HG03135 (cell line): Measurements from ENCODE around the gene NPM1.
"Not testable (repeated sequence)": the region's sequence is repeated elsewhere in the genome, so short reads cannot be mapped to it uniquely, and the experiment has no call there.

Experiments used
- ATAC-seq: cut with Tn5 transposase; IDR thresholded peaks from one replicate; pipeline ENCODE4 v1.9.1; 2021; ENCODE audit warnings: mild to moderate bottlenecking, moderate library complexity; ENCODE audit not compliant: unreplicated experiment

The NPM1 gene

DNA sequence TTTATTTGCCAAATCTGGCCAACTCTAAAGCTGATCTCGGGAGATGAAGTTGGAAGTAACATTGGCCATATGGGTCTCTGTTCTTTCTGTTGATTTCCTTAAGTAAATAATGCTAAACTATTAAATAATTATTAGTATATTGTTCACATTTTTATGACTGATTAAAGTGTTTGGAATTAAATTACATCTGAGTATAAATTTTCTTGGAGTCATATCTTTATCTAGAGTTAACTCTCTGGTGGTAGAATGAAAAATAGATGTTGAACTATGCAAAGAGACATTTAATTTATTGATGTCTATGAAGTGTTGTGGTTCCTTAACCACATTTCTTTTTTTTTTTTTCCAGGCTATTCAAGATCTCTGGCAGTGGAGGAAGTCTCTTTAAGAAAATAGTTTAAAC is 22.5 kb downstream of the NPM1 start:
- ATAC-seq, result no peak

DNA sequence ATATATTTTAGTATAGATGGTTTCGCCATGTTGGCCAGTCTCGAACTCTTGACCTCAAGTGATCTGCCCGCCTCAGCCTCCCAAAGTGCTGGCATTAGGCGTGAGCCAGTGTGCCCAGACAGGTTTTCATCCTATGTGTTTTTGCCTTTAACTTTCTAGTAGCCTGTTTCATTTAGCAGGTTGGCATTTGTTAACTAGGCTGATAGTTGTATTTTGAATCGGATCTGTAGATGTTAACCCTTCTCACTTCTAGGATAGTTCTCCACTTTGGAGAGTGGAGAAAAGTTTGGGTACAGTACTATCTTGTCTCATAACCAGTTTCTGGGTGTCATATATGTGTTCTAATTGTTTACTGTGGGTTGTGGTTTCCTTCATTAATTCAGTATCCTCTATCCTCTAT is 24.5 kb downstream of the NPM1 start:
- no peak for ATAC-seq

DNA sequence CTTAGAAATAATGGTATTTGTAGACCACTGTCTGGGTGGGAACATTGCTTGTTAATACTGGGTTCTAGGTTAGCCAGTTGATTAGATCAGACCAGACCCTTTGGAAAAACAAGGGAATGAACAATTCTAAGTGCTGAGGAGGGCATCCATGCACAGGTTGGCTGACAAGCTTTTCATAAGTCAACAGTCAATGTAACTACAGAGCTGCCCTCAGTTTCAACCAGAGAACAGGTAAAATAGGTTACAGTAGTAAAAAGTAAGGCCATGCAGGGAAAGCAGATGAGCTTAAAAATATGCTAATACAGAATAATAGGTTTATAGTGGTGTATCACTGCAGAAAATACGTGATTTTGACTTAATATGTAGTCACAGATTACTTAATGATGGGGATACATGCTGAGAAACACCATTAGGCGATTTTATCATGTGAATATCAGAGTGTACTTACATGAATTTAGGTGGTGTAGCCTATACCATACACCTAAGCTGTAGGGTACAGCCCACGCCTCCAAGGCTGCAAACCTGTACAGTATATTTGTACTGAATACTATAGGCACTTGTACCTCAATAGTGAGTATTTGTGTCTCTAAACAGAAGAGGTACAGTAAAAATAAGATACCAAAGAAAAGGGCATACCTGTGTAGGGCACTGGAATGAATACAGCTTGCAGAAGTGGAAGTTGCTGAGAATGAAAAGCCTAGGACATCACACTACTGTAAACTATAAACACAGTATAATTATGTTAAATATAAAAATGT is 25.7 kb downstream of the NPM1 start:
- no peak for ATAC-seq

DNA sequence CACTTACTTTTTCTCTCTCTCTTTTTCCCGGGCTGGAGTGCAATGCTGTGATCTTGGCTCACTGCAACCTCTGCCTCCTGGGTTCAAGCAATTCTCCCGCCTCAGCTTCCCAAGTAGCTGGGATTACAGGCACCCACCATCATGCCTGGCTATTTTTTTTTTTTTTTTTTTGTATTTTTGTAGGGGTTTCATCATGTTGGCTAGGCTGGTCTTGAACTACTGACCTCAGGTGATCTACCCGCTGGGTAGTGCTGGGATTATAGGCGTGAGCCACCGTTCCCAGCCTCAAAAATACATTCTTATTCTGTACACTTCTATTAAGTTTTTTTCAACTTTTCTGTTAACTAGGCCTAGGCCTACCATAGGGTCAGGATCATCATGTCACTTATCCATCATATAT is 26.3 kb downstream of the NPM1 start:
- ATAC-seq, result not testable (repeated sequence)

DNA sequence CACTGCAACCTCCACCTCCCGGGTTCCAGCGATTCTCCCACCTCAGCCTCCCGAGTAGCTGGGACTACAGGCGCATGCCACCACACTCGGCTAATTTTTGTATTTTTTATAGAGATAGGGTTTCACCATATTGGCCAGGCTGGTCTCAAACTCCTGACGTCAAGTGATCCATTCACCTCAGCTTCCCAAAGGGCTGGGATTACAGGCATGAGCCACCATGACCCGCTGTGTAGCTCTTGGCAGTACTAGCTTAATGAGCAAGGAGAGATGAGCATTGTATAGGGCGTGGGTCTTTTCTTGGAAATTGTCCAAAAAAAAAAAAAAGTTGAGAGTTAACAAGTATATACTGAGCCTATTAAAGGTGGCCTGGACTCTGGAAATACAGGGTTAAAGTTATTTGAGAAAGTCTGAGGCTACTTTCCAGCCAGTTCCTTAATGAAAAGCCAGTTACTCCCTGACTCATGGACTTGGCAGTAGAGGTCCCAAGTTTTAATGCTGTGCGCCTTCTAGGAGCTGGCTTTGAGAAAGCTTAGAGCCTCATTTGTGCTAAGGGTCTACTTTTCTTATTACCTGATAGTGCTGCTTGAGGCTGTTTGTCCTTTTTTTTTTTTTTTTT is 27.6 kb downstream of the NPM1 start:
- no peak for ATAC-seq

DNA sequence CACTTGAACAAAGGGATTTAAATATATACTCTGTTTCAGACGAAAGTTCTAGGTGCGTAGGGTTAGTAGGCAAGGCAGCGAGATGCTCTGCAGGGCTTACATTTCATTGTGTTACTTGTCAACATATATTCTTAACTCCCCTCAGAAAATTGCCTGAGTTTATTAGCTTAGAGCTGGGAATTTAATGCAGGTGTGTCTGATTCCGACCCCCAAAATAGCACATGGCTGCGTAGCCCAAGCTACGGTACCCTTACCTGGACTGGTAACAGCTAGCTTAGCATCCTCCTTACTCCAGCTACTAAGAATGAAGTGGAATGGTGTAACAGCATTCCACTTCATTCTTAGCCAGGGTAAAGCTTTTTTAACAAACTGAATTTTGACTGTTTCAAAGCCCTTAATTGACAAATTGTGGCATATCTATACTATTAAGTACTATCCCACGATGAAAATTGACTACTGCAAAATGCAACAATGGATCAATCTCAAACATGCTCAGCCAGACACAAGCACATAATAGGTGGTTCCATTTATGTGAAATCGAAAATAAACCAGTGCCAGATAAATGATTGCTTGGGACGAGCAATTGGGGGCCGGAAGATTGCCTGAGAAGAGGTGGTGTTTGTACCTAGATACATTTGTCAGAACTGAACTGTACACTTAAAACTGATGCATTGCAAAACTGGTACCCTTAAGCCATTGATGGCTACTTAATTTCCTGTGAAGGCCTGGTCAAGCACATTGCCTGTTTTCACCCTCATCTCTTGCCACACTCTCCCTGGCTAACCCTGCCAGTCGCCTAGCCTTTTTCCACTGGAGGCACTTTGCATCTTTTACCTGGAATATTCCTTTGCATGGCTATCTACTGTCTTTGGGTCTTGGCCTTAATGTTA is 28.8 kb downstream of the NPM1 start:
- no peak for ATAC-seq

DNA sequence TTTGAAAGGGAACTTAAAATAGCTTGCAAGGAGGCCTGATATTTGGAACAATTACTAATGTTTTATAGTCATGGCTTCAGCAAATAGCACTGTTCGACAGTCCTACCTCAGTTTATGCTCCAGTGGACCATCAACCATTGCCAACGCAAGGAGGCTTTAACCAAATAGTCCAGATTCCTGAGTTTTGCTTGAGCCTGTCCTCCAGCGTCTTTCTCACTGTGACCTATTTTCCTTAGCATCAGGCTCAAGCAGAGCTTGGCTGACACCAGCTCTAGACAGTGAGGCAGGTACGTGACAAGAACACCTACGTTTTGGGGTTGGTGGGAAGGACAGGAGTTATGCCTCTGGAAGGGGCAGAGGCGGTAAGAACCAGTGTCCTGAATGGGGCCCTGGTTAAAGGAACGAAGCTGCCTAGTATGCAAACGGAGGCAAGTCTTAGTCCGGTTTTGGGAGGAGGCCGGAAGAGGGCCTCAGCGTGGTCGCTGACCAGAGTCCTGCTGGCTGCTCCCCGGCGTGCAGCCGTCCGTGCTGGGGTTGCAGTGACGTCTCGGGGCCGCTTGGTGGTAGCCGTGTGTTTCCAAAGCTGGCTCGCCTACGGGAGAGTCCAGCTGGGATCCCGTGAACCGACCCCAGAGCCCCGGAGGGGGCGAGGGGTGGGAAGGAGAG is 30.8 kb downstream of the NPM1 start:
- peak; percentile 74 for ATAC-seq

DNA sequence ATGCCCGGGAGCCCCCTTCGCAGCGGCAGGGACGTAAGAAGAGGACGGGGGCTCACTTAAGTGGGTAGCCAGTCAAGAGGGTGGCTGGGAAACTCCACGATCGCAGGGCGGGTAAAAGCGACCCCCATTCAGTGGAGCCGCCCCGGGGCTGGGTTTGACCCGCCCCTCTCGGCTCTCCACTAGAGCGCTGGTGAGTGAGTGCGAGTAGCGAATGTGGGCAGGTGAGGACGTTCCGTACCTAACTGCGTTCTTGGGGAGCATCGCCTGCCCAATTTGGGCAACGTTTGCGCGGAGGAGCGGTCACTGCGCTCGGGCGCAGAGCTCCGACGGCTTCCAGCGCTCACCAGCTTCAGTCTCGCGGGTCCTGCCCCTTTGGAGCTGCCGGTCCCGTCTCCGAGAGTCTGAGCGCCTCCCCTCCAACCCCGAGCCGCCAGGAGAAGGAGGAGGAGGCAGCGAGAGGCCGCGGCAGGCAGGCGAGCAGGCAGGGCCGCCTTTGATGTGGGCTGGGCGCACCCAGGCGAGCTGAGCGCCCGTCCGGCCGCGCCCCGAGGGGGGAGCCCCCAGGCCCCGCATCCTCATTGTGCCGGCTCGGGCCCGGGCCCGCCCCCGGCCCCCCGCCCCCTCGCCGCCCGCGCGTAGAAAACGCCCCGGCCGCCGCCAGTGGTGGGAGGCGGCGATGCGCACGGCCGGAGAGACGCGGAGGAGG is 31.5 kb downstream of the NPM1 start, which contains the start of gene FGF18:
TSS of gene FGF18 (plus strand) at position 666 of the 706 bp plus-strand sequence. CDS start 553 bp downstream, outside the sequence.
- no peak for ATAC-seq

DNA sequence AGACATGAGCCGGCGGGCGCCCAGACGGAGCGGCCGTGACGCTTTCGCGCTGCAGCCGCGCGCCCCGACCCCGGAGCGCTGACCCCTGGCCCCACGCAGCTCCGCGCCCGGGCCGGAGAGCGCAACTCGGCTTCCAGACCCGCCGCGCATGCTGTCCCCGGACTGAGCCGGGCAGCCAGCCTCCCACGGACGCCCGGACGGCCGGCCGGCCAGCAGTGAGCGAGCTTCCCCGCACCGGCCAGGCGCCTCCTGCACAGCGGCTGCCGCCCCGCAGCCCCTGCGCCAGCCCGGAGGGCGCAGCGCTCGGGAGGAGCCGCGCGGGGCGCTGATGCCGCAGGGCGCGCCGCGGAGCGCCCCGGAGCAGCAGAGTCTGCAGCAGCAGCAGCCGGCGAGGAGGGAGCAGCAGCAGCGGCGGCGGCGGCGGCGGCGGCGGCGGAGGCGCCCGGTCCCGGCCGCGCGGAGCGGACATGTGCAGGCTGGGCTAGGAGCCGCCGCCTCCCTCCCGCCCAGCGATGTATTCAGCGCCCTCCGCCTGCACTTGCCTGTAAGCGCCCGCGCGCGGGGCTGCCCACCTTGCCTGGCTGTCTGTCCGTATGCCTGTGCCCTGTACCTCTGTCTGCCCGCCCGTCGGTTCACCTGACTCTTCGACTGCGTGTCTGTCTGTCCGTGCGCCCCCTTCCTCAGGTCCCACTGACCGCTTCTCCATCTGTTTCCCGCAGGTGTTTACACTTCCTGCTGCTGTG is 32.2 kb downstream of the NPM1 start:
- no peak for ATAC-seq

DNA sequence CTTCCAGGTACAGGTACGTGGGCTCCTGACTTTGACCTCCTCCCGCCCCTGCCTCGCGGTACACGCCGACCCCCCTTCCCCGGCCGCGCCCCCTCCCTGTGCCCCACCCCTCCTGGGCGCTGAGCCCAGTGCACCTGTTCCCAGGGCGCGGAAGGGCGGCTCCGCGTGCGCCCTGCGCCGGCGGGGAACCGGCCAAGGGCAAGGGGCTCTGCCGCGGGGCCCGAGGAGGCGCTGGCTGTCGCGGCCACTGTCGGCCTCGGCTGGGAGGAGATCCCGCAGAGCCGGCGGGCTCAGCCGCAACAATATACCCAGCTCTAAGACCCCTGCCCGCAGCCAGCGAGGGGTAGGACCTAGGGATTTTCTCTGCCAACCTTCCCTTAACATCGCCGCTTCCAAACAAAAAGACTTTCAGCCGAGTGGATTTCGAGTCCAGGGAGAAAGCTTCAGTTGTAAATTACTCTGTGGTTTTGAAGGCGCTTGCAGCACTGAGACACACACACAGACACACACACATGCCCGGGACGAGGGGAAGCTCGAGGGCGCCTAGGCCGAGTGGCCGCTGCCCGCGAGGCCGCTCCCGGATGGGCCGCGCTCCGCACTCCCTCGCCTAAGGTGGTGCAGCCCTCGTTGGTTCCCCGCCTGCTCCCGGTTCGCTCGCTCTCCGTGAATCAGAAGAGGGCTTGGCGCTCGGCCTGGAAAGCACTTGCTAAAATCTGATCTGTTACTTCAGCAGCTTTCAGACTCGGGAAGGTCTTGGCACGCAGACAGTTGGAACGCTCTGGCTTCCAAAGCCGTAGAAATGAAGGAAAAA is 33.0 kb downstream of the NPM1 start:
- ATAC-seq, result no peak

DNA sequence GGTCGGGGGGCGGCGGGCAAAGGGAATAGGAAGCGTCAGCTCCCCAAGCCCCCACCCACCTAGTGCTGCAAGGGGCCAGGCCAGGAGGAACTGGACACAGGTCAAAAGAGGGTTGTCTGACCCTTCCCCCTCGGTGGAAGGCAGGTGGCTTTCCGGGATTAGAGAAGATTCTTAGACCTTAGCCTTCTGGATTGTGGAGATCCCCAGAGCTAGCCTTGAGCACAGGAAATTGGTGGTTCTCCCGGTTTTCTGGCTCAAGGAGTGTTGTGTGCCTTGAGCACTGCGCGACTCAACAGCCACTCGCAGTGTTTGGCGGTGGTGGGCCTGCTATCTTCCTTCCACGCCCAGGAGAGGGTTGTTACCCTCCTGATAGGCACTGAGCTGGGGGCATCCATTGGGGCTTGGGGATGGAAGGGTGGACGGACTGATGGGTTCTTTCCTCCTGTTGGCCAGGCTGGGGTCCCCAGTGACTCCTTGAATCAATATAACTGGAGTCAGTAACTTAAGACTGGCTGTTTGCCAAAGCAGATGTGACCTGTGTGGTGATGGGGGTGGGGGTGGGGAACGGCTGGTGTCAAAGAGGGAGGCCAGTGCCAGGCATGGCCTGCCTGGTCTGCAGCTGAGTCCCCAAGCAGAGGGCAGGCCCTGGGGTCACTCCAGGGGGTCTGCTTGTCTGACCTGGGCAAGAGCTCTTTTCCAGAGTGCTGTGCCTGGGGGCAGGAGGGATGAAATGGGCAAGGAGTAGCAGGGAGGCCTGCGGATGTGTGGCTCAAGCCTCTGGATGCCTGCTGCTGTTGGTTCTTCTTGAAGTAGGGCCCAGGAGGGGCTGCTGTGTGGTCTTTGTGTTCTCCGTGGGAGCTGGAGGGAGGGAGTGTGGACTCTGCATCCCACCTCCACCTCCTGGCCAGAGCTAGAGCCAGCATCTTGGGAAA is 33.9 kb downstream of the NPM1 start:
- no peak for ATAC-seq

DNA sequence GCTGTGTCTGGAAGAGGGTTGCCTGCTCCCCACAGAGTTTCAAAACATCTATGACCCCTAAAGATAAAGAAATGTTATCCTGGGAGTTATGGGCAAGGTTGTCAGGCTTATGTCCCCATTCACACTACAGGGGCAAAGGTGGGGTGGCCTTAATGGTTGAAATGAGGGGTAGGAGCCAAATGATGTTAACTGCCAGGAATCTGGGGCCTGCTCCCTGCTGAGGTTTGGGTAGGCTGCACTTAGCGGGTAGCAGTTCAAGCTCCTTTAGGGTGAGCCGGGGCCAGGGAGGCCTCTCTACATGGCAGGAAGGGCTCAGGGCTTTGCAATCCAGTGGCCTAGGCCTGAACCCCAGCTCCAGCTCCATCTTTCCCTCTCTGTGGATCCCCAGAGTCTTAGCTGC is 34.8 kb downstream of the NPM1 start:
- ATAC-seq, result no peak

DNA sequence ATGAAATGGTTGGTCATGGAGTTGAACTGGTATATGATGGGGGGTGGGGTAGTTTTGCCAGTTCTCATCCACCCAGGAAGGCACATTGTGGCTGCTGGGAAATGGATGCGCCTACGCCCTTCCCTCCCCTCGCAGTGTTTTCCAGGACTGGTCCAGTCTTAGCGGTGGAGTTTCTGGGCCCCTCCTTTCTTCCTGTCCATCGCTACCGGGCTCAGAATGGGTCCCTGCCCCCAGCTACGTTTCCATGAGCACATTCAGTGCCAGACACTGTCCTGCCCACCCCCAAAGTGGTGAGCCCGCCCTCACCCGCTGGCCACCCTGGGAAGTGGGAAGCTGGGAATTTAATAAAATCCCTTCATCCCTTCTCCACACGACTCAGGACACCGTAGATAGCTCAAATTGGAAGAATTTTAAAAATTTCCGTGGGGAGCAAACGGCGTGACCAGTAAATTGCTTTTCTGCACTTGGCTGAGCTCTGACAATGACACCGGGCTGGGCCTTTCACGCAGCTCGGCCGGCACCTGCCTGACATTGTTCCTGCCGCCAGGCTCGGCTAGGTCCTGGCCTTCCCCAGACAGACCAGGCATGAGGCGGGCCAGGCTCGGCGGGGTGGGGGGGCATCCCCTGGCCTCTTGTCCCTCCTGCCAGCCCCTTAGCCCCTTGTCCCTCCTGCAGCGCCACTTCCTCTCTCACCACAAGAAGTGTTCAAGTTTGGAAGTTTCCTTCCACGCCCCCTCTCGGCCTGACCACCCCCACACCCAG is 35.4 kb downstream of the NPM1 start:
- no peak for ATAC-seq

DNA sequence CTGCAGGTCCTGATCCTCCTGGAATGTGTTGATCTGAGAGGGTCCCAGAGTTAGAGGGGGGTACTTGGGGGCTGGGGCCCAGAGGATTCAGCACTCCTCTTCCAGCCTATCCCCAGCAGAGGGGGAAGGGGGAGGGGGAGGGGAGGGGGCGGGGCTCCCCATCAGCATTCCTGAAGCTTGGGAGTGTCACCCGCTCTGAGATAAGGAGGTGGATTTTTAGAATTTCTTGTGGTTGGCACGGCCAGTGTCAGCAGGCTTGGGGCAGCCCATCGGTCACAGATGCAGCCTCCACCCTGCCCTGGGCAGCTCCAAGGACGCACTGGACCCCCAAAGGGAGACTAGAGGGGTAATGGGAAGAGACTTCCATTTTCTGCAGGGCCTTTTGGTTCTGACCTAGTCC is 37.1 kb downstream of the NPM1 start:
- no peak for ATAC-seq

DNA sequence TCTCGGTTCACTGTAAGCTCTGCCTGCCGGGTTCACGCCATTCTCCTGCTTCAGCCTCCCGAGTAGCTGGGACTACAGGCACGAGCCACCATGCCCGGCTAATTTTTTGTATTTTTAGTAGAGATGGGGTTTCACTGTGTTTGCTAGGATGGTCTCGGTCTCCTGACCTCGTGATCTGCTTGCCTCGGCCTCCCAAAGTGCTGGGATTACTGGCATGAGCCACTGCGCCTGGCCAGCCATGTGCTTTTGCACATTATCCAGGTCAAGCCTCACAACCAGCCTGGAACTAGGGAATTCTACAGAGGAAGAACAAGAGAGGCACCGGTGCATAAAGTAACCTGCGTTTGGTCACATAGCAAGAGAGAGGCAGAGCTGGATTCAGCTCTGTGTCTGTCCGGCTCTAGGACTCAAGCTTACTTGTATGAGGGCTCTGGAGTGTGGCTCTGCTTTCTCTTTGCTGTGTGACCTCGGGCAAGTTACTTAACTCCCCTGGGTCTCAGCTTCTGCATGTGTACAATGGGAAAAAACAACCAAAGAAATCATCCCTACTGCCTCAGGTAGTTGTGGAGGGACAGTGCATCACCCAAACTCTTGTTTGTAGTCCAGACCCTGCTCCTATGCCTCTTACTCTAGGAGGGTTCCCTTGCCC is 38.1 kb downstream of the NPM1 start:
- no peak for ATAC-seq

DNA sequence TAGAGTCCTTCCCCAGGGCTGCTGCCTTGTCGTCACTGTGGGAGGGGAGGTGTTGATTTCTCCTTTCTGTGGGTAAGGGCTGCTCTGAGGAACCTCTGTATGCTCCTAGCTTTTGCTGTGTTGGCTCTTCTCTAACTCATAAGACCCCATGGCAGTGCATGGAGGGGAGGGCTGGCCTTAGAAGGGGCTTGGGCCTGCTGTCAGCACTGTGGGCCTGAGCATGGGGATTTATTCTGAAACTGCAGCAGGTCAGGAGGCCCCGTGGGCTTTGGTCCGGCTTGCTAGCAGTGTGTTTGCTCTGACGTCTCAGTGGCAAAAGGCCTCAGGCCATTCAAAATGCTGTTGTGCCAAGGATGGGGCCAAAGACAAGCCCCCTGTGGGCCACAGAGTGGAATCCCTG is 38.6 kb downstream of the NPM1 start:
- no peak for ATAC-seq

DNA sequence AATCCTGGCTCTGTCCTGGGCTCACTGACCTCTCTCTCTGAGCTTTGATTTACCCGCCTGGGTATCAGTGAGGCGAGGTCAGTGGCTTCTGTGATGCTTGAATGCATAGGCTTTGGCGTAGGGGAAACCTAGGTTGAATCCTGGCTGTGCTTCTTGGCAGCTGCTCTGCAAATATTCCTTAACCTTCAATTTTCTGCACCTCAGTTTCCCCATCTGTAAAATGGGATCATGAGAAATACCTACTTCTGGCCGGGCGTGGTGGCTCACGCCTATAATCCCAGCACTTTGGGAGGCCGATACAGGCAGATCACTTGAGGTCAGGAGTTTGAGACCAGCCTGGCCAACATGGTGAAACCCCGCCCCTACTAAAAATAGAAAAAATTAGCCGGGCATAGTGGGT is 39.0 kb downstream of the NPM1 start:
- no peak for ATAC-seq
